GM12865 (cell line): Measurements from ENCODE around the gene TMEM186.

Source experiments
- DNase-seq: peaks from one replicate; pipeline ENCODE4 v3.0.0; 2010; ENCODE audit warnings: low read depth
- H3K4me3 ChIP-seq: 2 replicates; pipeline ENCODE4 v1.5.1; 2011; ENCODE audit warnings: mild to moderate bottlenecking, low read depth, low read length, control low read depth
- CTCF ChIP-seq: IDR thresholded peaks from 2 replicates; pipeline ENCODE4 v1.5.1; 2011; ENCODE audit warnings: low read length, control low read depth, low read depth, inconsistent platforms; ENCODE audit not compliant: insufficient read depth; ENCODE audit errors: missing control alignments

TMEM186 gene

GRCh38 chr16:8831871-8832716 is 34.7 kb upstream of the TMEM186 start:
- no peak for TF ChIP-seq CTCF
- DNase-seq: no peak
- no peak overlapping the region for H3K4me3 ChIP-seq

GRCh38 chr16:8831450-8831849 is 34.0 kb upstream of the TMEM186 start:
- no peak for TF ChIP-seq CTCF
- H3K4me3 ChIP-seq: no peak overlapping the region
- no peak for DNase-seq

DNA sequence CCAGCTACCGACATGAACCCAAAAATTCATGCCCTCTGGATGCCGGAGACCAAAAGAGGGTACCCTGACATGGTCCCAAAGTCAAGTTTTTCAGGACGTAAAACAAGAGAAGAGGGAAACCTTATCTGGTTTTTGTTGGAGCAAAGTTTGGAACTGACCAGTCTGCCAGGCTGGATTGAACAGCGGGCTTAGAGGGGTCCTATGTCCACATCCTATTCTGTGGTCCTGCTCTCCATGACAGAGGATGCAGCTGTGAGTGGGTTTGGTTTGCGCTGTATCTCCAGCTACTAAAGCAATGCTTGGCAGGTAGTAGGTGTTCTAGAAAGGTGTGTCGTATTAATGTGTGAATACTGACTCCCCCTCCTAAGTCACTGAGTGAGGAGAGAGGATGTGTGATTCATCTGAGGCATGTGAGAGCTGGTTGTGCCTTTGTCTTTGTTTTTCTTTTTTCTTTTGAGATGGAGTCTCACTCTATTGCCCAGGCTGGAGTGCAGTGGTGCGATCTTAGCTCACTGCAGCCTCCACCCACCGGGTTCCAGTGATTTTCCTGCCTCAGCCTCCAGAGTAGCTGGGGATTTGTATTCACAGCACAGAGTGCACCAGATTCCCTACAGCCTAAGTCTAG is 31.2 kb upstream of the TMEM186 start:
- no peak overlapping the region for H3K4me3 ChIP-seq
- TF ChIP-seq CTCF: no peak
- no peak for DNase-seq

GRCh38 chr16:8826278-8826879 is 28.9 kb upstream of the TMEM186 start:
- no peak overlapping the region for H3K4me3 ChIP-seq
- no peak for TF ChIP-seq CTCF
- DNase-seq: no peak

- TF ChIP-seq CTCF: no peak
- no peak for DNase-seq
- no peak overlapping the region for H3K4me3 ChIP-seq
Observed at GRCh38 chr16:8822403-8822802, 25.0 kb upstream of the TMEM186 start.

DNA sequence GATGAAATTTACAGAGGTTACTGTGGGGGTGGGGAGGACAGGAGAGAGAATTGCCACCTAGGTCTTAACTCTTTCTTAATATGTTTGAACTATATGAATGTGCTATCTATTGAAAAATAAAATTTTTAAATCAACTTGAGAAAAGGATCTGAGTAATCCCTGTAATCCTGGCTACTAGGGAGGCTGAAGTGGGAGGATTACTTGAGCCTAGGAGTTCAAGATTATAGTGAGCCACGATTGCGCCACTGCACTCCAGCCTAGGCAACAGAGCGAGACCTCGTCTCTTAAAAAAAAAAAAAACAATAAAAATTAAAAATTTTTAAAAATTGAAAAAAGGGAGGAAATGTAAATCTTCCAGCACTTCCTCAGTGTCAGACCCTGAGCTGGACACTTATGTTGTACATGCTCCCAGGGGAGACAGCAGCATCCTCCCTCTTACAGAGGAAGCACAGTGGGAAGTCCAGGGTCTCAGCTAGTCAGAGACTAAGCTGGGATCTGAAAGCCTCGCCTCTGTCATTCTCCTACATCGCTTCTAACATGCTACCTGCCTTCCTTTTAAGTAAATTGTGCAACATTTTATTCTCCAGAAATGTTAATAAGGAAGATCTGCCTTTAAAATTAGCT is 22.1 kb upstream of the TMEM186 start:
- no peak for TF ChIP-seq CTCF
- no peak for DNase-seq
- H3K4me3 ChIP-seq: no peak overlapping the region
